Spinal cord (tissue), 10 donors: Measurements from ENCODE around the gene TMEM151A. TPM values are rescaled to one million over a fixed set of nuclear protein-coding genes. Genes with fewer than 3 reads are reported as not detected.

ENCODE experiments used
- DNase-seq, 6 donors: peaks; one replicate each; pipeline versions ENCODE4 v3.0.0 to v3.0.0-alpha.2; 2013 to 2015; ENCODE audit warnings: low spot score in 6 of 6, low read depth in 4 of 6
- H3K27ac ChIP-seq: one replicate; pipeline ENCODE4 v1.5.1; 2013; ENCODE audit warnings: low read depth, low read length, control low read depth
- H3K27me3 ChIP-seq: one replicate; pipeline ENCODE4 v1.6.1; 2013; ENCODE audit warnings: low read length; ENCODE audit not compliant: control insufficient read depth, insufficient read depth
- H3K36me3 ChIP-seq: one replicate; pipeline ENCODE4 v1.6.1; 2013; ENCODE audit warnings: low read length; ENCODE audit not compliant: control insufficient read depth, insufficient read depth
- H3K4me1 ChIP-seq: one replicate; pipeline ENCODE4 v1.6.1; 2013; ENCODE audit warnings: low read length; ENCODE audit not compliant: control insufficient read depth, insufficient read depth
- H3K4me3 ChIP-seq: one replicate; pipeline ENCODE4 v1.5.1; 2013; ENCODE audit warnings: low read depth, low read length, control low read depth
- H3K9me3 ChIP-seq: one replicate; pipeline ENCODE4 v1.6.1; 2013; ENCODE audit warnings: low read length; ENCODE audit not compliant: control insufficient read depth, insufficient read depth
- WGBS: methylation state at CpG from one replicate; pipeline ENCODE4 v1.1.5; 2013; ENCODE audit warnings: missing lambda C conversion rate; ENCODE audit not compliant: insufficient coverage; 5-methylcytosine and 5-hydroxymethylcytosine counted together
- polyA plus RNA-seq, 2 donors: library from polyadenylated mRNA; unstranded; fragments of 120-200 nt; gene quantifications; one replicate each; pipeline ENCODE4 v1.2.1, GENCODE V29; 2013; ENCODE audit not compliant: insufficient read length in 2 of 2
- total RNA-seq, 2 donors: library from RNA; depleted of rRNA in 1 of 2; stranded (reverse); fragments of 120-200 nt in 1 of 2; fragments of >200 nt in 1 of 2; gene quantifications; one replicate each; pipeline versions ENCODE4 v1.2.3 to v1.2.4, GENCODE V29; 2013 to 2014
- donor health status: healthy.

TMEM151A gene
- total and polyA plus RNA-seq, 4 donors: 8.0 to 52.0 (median 34.6) TPM

- DNase-seq: no peak
- H3K27ac ChIP-seq: no peak overlapping the region
Measured at GRCh38 chr11:66339162-66339675, 47.5 kb downstream of the TMEM151A start.

GRCh38 chr11:66339686-66340483, 48.2 kb downstream of the TMEM151A start:
- Histone ChIP-seq H3K4me3 (no peak overlapping the region), H3K27ac (no peak overlapping the region), H3K9me3 (no peaks in the 10 kb centered on the region), H3K4me1 (peaks cover 30% of the 10 kb centered on the region), H3K27me3 (no peaks in the 10 kb centered on the region), H3K36me3 (peaks cover 72% of the 10 kb centered on the region)
- 88% methylated on average over 14 of the region's 14 CpGs for WGBS
- DNase-seq: no peak

More at GRCh38 chr11:66339162-66339675, 47.5 kb downstream of the TMEM151A start:
- no peaks in the 10 kb centered on the region for H3K9me3 ChIP-seq
- H3K4me3 ChIP-seq: no peak overlapping the region
- H3K4me1 ChIP-seq: peaks cover 33% of the 10 kb centered on the region
- H3K36me3 ChIP-seq: peaks cover 72% of the 10 kb centered on the region
- no peaks in the 10 kb centered on the region for H3K27me3 ChIP-seq
- 94% methylated on average over 6 of the region's 6 CpGs for WGBS

- no peak for DNase-seq
- Histone ChIP-seq H3K36me3 (peaks cover 68% of the 10 kb centered on the region), H3K4me1 (peaks cover 27% of the 10 kb centered on the region), H3K4me3 (no peak overlapping the region), H3K27ac (no peak overlapping the region), H3K9me3 (no peaks in the 10 kb centered on the region), H3K27me3 (no peaks in the 10 kb centered on the region)
- WGBS: 96% methylated on average over 25 of the region's 28 CpGs
Measured at GRCh38 chr11:66340596-66341501, 49.2 kb downstream of the TMEM151A start.

- Histone ChIP-seq H3K4me1 (peaks cover 27% of the 10 kb centered on the region), H3K27me3 (no peaks in the 10 kb centered on the region), H3K9me3 (no peaks in the 10 kb centered on the region), H3K36me3 (peaks cover 68% of the 10 kb centered on the region), H3K27ac (no peak overlapping the region), H3K4me3 (no peak overlapping the region)
- 99% methylated on average over 14 of the region's 21 CpGs for WGBS
- no peak for DNase-seq
Measured at GRCh38 chr11:66341502-66342126, 49.9 kb downstream of the TMEM151A start.

- no peak overlapping the region for H3K4me3 ChIP-seq
- peaks cover 21% of the 10 kb centered on the region for H3K4me1 ChIP-seq
- H3K27ac ChIP-seq: no peak overlapping the region
- H3K9me3 ChIP-seq: no peaks in the 10 kb centered on the region
- DNase-seq: no peak
- H3K36me3 ChIP-seq: peaks cover 52% of the 10 kb centered on the region
- no peaks in the 10 kb centered on the region for H3K27me3 ChIP-seq
- 97% methylated on average over 8 of the region's 8 CpGs for WGBS
Measured at GRCh38 chr11:66343176-66343575, 51.5 kb downstream of the TMEM151A start.

GRCh38 chr11:66344550-66345315, 53.0 kb downstream of the TMEM151A start, which contains the start of gene BRMS1:
BRMS1 (minus strand) TSS chr11:66345104; CDS start chr11:66342234, 2,870 bp downstream.
- H3K36me3 ChIP-seq: peaks cover 37% of the 10 kb centered on the region
- no peaks in the 10 kb centered on the region for H3K27me3 ChIP-seq
- peak; percentile 92 to 99 (median 94) for DNase-seq
- H3K4me3 ChIP-seq: peak within 1 kb of the TSS; percentile 94
- no peaks in the 10 kb centered on the region for H3K9me3 ChIP-seq
- peaks cover 29% of the 10 kb centered on the region for H3K4me1 ChIP-seq
- under 1% methylated on average over 57 of the region's 59 CpGs for WGBS
- peak within 1 kb of the TSS; percentile 84 for H3K27ac ChIP-seq

- H3K27ac ChIP-seq: peak overlapping the region; percentile 84
- DNase-seq: no peak
Measured at GRCh38 chr11:66345316-66345649, 53.6 kb downstream of the TMEM151A start.

More at GRCh38 chr11:66345316-66345649, 53.6 kb downstream of the TMEM151A start:
- Histone ChIP-seq H3K36me3 (peaks cover 31% of the 10 kb centered on the region), H3K27me3 (no peaks in the 10 kb centered on the region), H3K9me3 (no peaks in the 10 kb centered on the region), H3K4me3 (peak overlapping the region; percentile 94), H3K4me1 (peaks cover 29% of the 10 kb centered on the region)
- WGBS: 3% methylated on average over 7 of the region's 7 CpGs
